ENCODE data around the gene ITSN1. TPM values are rescaled to one million over a fixed set of nuclear protein-coding genes. Genes with fewer than 3 reads are reported as not detected.

ITSN1 gene
- total and polyA plus RNA-seq, 2 of the 13 experiments (the other 11 are each of a cell fraction or from before 2014, with no cell fraction given) = 26.1 to 33.8 TPM

- Histone ChIP-seq H3K27ac (ENCODE audit: extremely low read length, insufficient read depth, low read length) (no peak overlapping the region), H3K9ac (ENCODE audit: insufficient read depth, low read depth, low read length) (no peak overlapping the region), H3K4me2 (ENCODE audit: low read depth, low read length) (0 out of 2 replicates have a peak overlapping the region, but pooled peaks have one; percentile 7), H3K79me2 (ENCODE audit: insufficient read depth, low read length) (no peaks in the 10 kb centered on the region), H3K9me3 (ENCODE audit: low read length) (no peaks in the 10 kb centered on the region), H2AFZ (ENCODE audit: low read length) (no peak overlapping the region), H3K27me3 (ENCODE audit: control insufficient read depth in 1 of 2, insufficient read depth in 2 of 2, low read length in 2 of 2) (peaks cover 2 to 14% of the 10 kb centered on the region in 2 experiments; a peak in 4 of 5 replicates), H4K20me1 (ENCODE audit: insufficient read depth, low read length) (no peaks in the 10 kb centered on the region), H3K4me1 (ENCODE audit: insufficient read depth, low read length) (peaks cover 27% of the 10 kb centered on the region), H3K36me3 (replicated peaks in 1 of 2; ENCODE audit: control insufficient read depth in 1 of 2, insufficient read depth in 2 of 2, low read length in 2 of 2) (no peaks in the 10 kb centered on the region), H3K4me3 (replicated peaks in 1 of 3; ENCODE audit: insufficient read depth in 1 of 3, low read depth in 2 of 3, low read length in 3 of 3) (no peak overlapping the region)
- DNase-seq (ENCODE audit: low spot score) (peak; percentile 39), FAIRE-seq (no peak), ATAC-seq (peak; percentile 73)
- ChIA-PET CTCF (ENCODE audit: low intra/inter-chr PET ratio, low total read pairs) (no interaction called here), POLR2A (no interaction called here)
- 22% methylated on average over 5 of the region's 17 CpGs for WGBS (ENCODE audit: low lambda C conversion rate)
- no TSS peak for BruUV-seq (replicated peaks)
- in situ Hi-C loops (cut with HindIII; ENCODE audit: extremely low pct_ligation_motif_present, low pct_unique_long_range_greater_than_20kb) = no loop called here
- intact Hi-C loops (cut with micrococcal nuclease; ENCODE audit: unreplicated experiment) = no loop called here
- TF ChIP-seq KLF13 (CRISPR knock-in tag; IDR thresholded peaks at IDR 0.05) = no peak
- no peak for TF ChIP-seq GATA4 (IDR thresholded peaks at IDR 0.05; ENCODE audit: borderline replicate concordance, low read depth)
- TF ChIP-seq, protein P1, sequence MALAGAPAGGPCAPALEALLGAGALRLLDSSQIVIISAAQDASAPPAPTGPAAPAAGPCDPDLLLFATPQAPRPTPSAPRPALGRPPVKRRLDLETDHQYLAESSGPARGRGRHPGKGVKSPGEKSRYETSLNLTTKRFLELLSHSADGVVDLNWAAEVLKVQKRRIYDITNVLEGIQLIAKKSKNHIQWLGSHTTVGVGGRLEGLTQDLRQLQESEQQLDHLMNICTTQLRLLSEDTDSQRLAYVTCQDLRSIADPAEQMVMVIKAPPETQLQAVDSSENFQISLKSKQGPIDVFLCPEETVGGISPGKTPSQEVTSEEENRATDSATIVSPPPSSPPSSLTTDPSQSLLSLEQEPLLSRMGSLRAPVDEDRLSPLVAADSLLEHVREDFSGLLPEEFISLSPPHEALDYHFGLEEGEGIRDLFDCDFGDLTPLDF (CRISPR knock-in tag; IDR thresholded peaks at IDR 0.05) = no peak
- no peak for TF ChIP-seq TOPORS (CRISPR knock-in tag; IDR thresholded peaks at IDR 0.05)
- TF ChIP-seq FLYWCH1 (CRISPR knock-in tag; IDR thresholded peaks at IDR 0.05) = no peak
- no peak for TF ChIP-seq TERF1 (CRISPR knock-in tag; IDR thresholded peaks at IDR 0.05)
- peak; percentile 59 for TF ChIP-seq HNF4A (CRISPR knock-in tag; IDR thresholded peaks at IDR 0.05)
- no peak for TF ChIP-seq KDM5B (CRISPR knock-in tag; IDR thresholded peaks at IDR 0.05; ENCODE audit: borderline replicate concordance)
- no peak for TF ChIP-seq POLR2AphosphoS5 (IDR thresholded peaks at IDR 0.05; ENCODE audit: low read depth, low read length)
- TF ChIP-seq ZNF12 (CRISPR knock-in tag; IDR thresholded peaks at IDR 0.05) = no peak
- no peak for TF ChIP-seq KMT2B (CRISPR knock-in tag; IDR thresholded peaks at IDR 0.05)
- TF ChIP-seq, protein P2, sequence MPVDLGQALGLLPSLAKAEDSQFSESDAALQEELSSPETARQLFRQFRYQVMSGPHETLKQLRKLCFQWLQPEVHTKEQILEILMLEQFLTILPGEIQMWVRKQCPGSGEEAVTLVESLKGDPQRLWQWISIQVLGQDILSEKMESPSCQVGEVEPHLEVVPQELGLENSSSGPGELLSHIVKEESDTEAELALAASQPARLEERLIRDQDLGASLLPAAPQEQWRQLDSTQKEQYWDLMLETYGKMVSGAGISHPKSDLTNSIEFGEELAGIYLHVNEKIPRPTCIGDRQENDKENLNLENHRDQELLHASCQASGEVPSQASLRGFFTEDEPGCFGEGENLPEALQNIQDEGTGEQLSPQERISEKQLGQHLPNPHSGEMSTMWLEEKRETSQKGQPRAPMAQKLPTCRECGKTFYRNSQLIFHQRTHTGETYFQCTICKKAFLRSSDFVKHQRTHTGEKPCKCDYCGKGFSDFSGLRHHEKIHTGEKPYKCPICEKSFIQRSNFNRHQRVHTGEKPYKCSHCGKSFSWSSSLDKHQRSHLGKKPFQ (CRISPR knock-in tag; IDR thresholded peaks at IDR 0.05; ENCODE audit: insufficient replicate concordance) = no peak
- TF ChIP-seq ARID5B (CRISPR knock-in tag; IDR thresholded peaks at IDR 0.05) = 0 out of 2 replicates have a peak, but pooled peaks have one; percentile 29
- no peak for TF ChIP-seq MTF1 (CRISPR knock-in tag; IDR thresholded peaks at IDR 0.05)
These were observed 214.7 kb downstream of the ITSN1 start for GRCh38 chr21:33856893-33857527.
